Heart right ventricle (tissue), 16 donors: Measurements from ENCODE around the gene CMTM7. TPM values are rescaled to one million over a fixed set of nuclear protein-coding genes. Genes with fewer than 3 reads are reported as not detected.

Source experiments
- ATAC-seq, 8 donors: fragments of 200-7000 bp; cut with Tn5 transposase; one replicate each; pipeline ENCODE4 v1.9.1; 2020; ENCODE audit warnings: mild to moderate bottlenecking in 8 of 8, moderate library complexity in 8 of 8, moderate number of reproducible peaks in 1 of 8
- DNase-seq, 2 donors: peaks; one replicate each; pipeline ENCODE4 v3.0.0-alpha.2; 2020
- H3K27ac ChIP-seq, 10 donors: fragments of 200-600 bp; sonication (generic) in 2 of 10; one replicate each; pipeline versions ENCODE4 v1.5.0 to v1.8.0; 2020 to 2022; ENCODE audit warnings: mild to moderate bottlenecking in 3 of 10
- H3K27me3 ChIP-seq, 7 donors: fragments of 200-600 bp; one replicate each; pipeline ENCODE4 v1.8.0; 2021 to 2022; ENCODE audit warnings: mild to moderate bottlenecking in 2 of 7
- H3K36me3 ChIP-seq, 9 donors: fragments of 200-600 bp; sonication (generic) in 1 of 9; one replicate each; pipeline versions ENCODE4 v1.5.0 to v1.8.0; 2020 to 2022; ENCODE audit warnings: mild to moderate bottlenecking in 2 of 9
- H3K4me1 ChIP-seq, 9 donors: fragments of 200-600 bp; sonication (generic) in 1 of 9; one replicate each; pipeline versions ENCODE4 v1.5.0 to v1.8.0; 2020 to 2022; ENCODE audit warnings: mild to moderate bottlenecking in 4 of 9
- H3K4me3 ChIP-seq, 10 donors: fragments of 200-600 bp; sonication (generic) in 2 of 10; one replicate each; pipeline versions ENCODE4 v1.5.0 to v1.8.0; 2020 to 2022; ENCODE audit warnings: mild to moderate bottlenecking in 7 of 10, moderate library complexity in 2 of 10
- H3K9me3 ChIP-seq, 11 donors: fragments of 200-600 bp in 10 of 11; sonication (generic) in 2 of 11; one replicate each; pipeline versions ENCODE4 v1.5.0 to v1.8.0; 2013 to 2022; ENCODE audit warnings: mild to moderate bottlenecking in 2 of 11, control low read depth in 1 of 11, moderate library complexity in 1 of 11
- WGBS, 2 donors: extraction: QIAGEN DNeasy Blood & Tissue Kit; methylation state at CpG; one replicate each; pipeline ENCODE4 v1.1.7; 2013; ENCODE audit warnings: inconsistent platforms in 1 of 2; 5-methylcytosine and 5-hydroxymethylcytosine counted together
- intact Hi-C, 10 donors: fragments of 100-400 bp; cut with DNase I; formaldehyde crosslinking; loops; one replicate each; pipeline versions ENCODE4 v1.11.1 to v1.14.2; 2022
- polyA plus RNA-seq, 2 donors: library from polyadenylated mRNA; stranded (reverse); fragments of 200-250 nt; gene quantifications; one replicate each; pipeline ENCODE4 v1.2.3, GENCODE V29; 2013
- total RNA-seq, 10 donors: library from RNA; stranded (reverse); fragmentation: NEBNext Ultra II Directional in 3 of 10; extraction: Animal tissue kit (Norgen Biotek cat#: 25700) in 3 of 10; gene quantifications; one replicate each; pipeline versions ENCODE4 v1.2.1 to v1.2.4, GENCODE V29; 2021 to 2023
- TF ChIP-seq, protein P1 (sequence below), 9 donors: fragments of 200-600 bp; sonication (generic) in 2 of 9; IDR thresholded peaks; one replicate each; pipeline versions ENCODE4 v1.5.0 to v1.8.0; 2021 to 2022; ENCODE audit warnings: antibody characterized with exemption in 9 of 9, mild to moderate bottlenecking in 5 of 9, moderate library complexity in 1 of 9
- donor health status: Arrhythmogenic right ventricular cardiomyopathy.
- donor health status: ischemic (EF 13 %, LVEDD 7.1; RV severe dilation, severe dysfunction).
- donor health status: healthy with polysubstance abuse.
- donor health status: DM: no; HTN: yes; CAD: no.
- donor health status: DM: no; HTN: no; CAD: no.
- donor health status: ischemic (EF 25% LVEDD 6.9; RV normal size, moderate dysfunction).
- donor health status: ischemic (EF 25% LVEDD 5.7; RV mildly dilated, moderate dysfunction).
- donor health status: healthy.
- donor health status: DM: yes; HTN: yes; CAD: no.
- donor health status: Ischemic cardiomyopathy.
- donor health status: ischemic (EF 35%, LVEDD 5.7; RV mildly dilated, moderate dysfunction).
- donor health status: nonischemic (EF 11% LVEDD 7.7; RV severe dilation, severe dysfunction).
- donor health status: DM: yes; HTN: yes; CAD: no.
- donor health status: PGD.
- donor health status: ischemic (EF 29% LVEDD 5.4; RV normal size, mild dysfunction).
- donor health status: nonischemic (EF 23%, LVEDD 6.1; RV moderate dilation, normal function).

Gene CMTM7
- total and polyA plus RNA-seq, 12 donors: 1.7 to 9.2 (median 3.0) TPM

DNA sequence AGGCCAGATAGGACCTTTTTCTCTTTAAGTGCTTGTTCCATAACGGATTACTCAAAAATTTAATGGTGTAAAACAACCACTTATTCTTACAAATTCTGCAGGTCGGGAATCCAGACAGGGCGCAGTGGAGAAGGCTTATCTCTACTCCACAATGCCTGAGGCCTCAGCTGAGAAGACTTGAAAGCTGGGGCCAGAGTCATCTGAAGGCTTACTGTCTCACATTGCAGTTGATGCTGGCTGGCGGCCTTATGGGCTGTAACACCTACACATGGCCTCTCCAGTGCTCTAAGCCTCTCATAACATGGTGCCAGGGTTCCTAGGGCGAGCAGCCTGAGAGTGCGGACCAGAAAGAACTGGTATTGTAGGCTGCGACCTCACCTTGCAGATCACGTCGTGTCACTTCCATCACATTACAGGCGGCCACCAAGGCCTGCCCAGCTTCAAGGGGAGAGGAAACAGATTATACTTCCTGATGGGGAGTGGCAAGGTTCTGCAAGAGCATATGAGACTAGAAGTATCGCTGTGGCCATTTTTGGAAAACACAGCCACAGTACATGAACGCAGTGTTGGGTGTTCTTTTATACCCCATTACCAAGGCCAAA lies 32.4 kb downstream of the CMTM7 start:
- no peaks in the 10 kb centered on the region for H3K27me3 ChIP-seq
- ATAC-seq (no peak), DNase-seq (no peak)
- peak overlapping the region in 1 of 10 donors; percentile 90 for H3K27ac ChIP-seq
- peaks cover 0 to 2% (median 0%) of the 10 kb centered on the region in 11 donors for H3K9me3 ChIP-seq
- intact Hi-C loops: no loop called here
- H3K4me1 ChIP-seq: peaks cover 8 to 87% (median 37%) of the 10 kb centered on the region in 9 donors
- no peak overlapping the region for H3K4me3 ChIP-seq
- 89 to 96% methylated on average over 12 of the region's 12 CpGs for WGBS, 2 donors
- no peaks in the 10 kb centered on the region for H3K36me3 ChIP-seq
- TF ChIP-seq, protein P1, sequence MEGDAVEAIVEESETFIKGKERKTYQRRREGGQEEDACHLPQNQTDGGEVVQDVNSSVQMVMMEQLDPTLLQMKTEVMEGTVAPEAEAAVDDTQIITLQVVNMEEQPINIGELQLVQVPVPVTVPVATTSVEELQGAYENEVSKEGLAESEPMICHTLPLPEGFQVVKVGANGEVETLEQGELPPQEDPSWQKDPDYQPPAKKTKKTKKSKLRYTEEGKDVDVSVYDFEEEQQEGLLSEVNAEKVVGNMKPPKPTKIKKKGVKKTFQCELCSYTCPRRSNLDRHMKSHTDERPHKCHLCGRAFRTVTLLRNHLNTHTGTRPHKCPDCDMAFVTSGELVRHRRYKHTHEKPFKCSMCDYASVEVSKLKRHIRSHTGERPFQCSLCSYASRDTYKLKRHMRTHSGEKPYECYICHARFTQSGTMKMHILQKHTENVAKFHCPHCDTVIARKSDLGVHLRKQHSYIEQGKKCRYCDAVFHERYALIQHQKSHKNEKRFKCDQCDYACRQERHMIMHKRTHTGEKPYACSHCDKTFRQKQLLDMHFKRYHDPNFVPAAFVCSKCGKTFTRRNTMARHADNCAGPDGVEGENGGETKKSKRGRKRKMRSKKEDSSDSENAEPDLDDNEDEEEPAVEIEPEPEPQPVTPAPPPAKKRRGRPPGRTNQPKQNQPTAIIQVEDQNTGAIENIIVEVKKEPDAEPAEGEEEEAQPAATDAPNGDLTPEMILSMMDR (IDR thresholded peaks at IDR 0.05): no peak

DNA sequence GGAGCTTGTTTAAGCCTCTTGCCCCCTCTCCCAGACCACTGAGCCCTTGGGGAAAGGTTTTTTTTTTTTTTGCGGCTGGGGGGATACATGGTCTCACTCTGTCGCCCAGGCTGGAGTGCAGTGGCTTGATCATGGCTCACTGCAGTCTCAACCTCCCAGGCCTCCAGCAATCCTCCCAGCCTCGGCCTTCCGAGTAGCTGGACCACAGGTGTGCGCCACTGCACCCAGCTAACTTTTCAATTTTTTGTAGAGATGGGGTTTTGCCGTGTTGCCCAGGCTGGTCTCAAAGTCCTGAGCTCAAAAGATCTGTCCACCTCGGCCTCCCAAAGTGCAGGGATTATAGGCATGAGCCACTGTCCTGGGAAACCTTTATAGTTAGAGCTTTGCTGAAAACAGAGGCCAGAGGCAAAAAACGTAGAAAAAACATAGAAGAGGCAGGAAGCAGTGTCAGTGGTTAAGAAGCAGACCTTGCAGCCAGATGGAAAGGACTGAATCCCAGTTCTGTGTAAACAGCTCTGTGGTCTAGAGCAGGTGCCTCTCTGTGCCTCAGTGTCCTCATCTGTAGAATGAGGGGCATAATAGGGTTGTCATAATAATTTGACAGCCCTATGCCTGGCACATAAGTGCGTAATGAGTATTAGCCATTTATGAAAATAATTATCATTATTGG lies 33.1 kb downstream of the CMTM7 start:
- peaks cover 8 to 87% (median 33%) of the 10 kb centered on the region in 9 donors for H3K4me1 ChIP-seq
- intact Hi-C loops: loop anchor here in 1 of 10 donors (5.0 kb wide), 1 partner anchor 43 kb away; no protein-coding TSS in a partner anchor
- WGBS, 2 donors: 87 to 89% methylated on average over 9 of the region's 9 CpGs

DNA sequence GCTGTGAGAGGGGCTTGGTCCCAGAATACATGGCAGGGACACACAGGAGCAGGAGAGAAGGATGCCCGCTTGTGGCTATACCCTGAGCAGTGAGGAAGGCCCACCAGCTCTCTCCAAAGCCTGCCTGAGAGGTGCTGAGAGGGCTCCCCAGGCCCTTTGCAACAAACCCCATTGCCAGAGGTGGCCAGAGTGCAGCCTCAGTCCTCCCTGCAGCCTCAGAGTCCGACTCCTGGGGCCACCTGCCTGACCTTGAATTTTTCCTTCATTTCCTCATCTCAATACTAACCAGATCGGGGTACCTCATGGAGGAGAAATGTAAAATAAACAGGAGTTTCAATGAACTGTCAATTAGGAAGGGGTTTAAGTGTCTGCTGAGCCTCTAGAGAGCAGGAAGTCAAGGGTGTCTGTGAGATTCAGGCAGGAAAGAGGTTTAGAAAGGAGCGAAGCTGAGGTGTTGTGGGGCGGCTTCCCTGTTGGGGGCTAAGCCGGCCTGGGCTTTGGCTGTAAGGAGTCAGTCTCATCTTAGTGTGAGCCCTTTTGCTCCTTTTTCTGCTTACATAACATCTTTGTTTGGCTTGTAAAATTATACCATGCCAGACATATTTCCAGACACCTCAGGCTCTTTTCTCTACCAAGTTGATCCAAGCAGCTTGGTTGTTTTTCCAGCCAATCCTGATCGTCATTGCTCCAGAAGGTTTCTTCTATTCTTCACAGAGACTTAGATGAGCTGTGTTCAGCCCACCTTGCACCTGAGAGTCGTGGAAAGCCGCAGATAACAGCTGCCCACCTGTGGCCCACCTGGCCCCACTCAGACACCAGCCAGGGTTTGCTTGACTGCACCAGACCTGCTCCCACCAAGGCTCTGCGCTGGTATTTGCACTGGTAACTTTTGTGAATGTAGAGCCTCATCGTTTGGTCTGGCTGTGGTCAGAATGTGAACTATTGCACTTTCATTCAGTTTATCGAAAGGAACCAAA lies 36.7 kb downstream of the CMTM7 start:
- Histone ChIP-seq H3K4me1 (peaks cover 0 to 78% (median 0%) of the 10 kb centered on the region in 9 donors), H3K27ac (peak overlapping the region in 1 of 10 donors; percentile 78), H3K36me3 (no peaks in the 10 kb centered on the region), H3K27me3 (no peaks in the 10 kb centered on the region), H3K4me3 (no peak overlapping the region), H3K9me3 (no peaks in the 10 kb centered on the region)
- intact Hi-C loops: loop anchor here in 1 of 10 donors (5.0 kb wide), 1 partner anchor 39 kb away; no protein-coding TSS in a partner anchor
- no peak for DNase-seq
- 81 to 87% methylated on average over 12 of the region's 12 CpGs for WGBS, 2 donors
- TF ChIP-seq, protein P1 (IDR thresholded peaks at IDR 0.05): no peak
- no peak for ATAC-seq

More for the DNA sequence above, 33.1 kb downstream of the CMTM7 start:
- DNase-seq (no peak), ATAC-seq (no peak)
- Histone ChIP-seq H3K9me3 (no peaks in the 10 kb centered on the region), H3K4me3 (no peak overlapping the region), H3K27ac (peak overlapping the region in 1 of 10 donors; percentile 90), H3K36me3 (no peaks in the 10 kb centered on the region), H3K27me3 (no peaks in the 10 kb centered on the region)
- TF ChIP-seq, protein P1 (IDR thresholded peaks at IDR 0.05): no peak

DNA sequence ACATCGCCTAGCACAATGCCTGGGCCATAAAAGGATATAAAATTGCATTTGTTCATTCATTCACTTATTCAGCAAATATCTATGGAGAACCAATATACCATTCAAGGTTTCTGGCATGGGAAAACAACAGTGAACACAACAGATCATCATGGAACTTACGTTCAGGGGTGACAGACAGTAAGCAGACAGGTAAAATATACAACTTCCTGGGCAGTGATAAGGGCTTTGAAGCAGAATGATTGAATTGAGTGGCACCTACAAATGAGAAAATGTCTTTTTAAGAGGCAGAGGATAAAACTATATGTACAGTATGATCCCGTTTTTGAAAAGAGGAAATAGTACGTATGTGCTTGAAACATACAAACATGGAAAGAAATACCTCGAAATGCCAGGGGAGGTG lies 39.2 kb downstream of the CMTM7 start:
- TF ChIP-seq, protein P1 (IDR thresholded peaks at IDR 0.05): no peak
- WGBS, 2 donors: 90 to 91% methylated on average over 5 of the region's 5 CpGs
- DNase-seq (no peak), ATAC-seq (no peak)
- H3K27me3 ChIP-seq: no peaks in the 10 kb centered on the region
- peaks cover 0 to 61% (median 0%) of the 10 kb centered on the region in 9 donors for H3K4me1 ChIP-seq
- intact Hi-C loops: no loop called here
- no peaks in the 10 kb centered on the region for H3K36me3 ChIP-seq
- H3K27ac ChIP-seq: peak overlapping the region in 1 of 10 donors; percentile 38
- H3K9me3 ChIP-seq: no peaks in the 10 kb centered on the region
- H3K4me3 ChIP-seq: no peak overlapping the region
